Measurements from ENCODE around the gene ETV6. TPM values are rescaled to one million over a fixed set of nuclear protein-coding genes. Genes with fewer than 3 reads are reported as not detected.

The ETV6 gene
- total and polyA plus RNA-seq, 2 experiments from 2014 or later = 9.1 to 11.9 TPM

DNA sequence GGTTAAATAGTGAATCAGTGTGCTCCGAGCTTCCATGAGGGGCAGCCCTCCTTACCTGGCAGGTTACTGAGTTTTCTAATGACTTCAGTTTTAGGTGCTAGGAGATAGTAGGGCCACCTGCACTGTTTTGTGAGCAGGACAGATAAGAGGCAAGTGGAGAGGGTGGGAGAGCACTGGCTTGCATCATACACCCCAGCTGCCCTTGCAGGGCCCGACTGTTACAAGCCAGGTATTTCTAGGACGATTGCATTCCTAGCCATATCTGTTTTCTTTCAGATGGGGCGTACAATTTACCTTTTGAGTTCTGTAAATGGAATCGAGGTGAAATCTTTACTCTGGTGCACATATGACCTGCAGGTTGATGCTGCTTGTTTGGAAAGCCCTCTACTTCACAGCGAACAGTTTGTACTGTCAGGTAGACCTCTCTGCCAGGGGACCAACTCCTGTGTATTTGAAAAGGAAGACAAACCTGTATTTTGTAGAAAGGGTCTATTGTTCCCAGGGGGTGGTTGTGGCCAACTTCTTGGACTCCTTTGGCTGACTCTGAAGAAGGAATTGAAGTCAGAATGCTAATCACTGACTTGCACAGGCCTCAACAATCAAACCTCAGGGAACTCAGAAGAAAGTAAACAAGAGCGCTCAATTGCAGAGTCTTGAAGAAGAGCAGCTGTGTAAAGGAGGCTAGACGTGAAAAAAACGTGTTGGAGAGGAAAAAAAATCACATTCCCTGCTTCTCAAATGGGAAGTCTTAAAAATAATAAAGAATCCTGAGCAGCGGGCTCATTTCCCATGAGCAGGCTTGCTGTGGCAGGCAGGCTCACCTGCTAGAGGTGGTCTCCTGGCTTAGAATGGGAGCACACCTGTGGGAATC lies 57.3 kb downstream of the ETV6 start:
- Histone ChIP-seq H3K4me3 (no peak overlapping the region), H3K27ac (peak overlapping the region; percentile 87), H3K36me3 (no peaks in the 10 kb centered on the region), H3K9me3 (ENCODE audit: low read depth) (no peaks in the 10 kb centered on the region), H3K27me3 (no peaks in the 10 kb centered on the region), H3K4me1 (ENCODE audit: low read depth) (peaks cover 49% of the 10 kb centered on the region)
- peak in 1 of 2 donors; percentile 31 for DNase-seq (ENCODE audit: low read depth in 1 of 2, low spot score in 1 of 2)
- TF ChIP-seq, protein P1, sequence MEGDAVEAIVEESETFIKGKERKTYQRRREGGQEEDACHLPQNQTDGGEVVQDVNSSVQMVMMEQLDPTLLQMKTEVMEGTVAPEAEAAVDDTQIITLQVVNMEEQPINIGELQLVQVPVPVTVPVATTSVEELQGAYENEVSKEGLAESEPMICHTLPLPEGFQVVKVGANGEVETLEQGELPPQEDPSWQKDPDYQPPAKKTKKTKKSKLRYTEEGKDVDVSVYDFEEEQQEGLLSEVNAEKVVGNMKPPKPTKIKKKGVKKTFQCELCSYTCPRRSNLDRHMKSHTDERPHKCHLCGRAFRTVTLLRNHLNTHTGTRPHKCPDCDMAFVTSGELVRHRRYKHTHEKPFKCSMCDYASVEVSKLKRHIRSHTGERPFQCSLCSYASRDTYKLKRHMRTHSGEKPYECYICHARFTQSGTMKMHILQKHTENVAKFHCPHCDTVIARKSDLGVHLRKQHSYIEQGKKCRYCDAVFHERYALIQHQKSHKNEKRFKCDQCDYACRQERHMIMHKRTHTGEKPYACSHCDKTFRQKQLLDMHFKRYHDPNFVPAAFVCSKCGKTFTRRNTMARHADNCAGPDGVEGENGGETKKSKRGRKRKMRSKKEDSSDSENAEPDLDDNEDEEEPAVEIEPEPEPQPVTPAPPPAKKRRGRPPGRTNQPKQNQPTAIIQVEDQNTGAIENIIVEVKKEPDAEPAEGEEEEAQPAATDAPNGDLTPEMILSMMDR (IDR thresholded peaks at IDR 0.05; ENCODE audit: low read depth, low read length) = no peak

DNA sequence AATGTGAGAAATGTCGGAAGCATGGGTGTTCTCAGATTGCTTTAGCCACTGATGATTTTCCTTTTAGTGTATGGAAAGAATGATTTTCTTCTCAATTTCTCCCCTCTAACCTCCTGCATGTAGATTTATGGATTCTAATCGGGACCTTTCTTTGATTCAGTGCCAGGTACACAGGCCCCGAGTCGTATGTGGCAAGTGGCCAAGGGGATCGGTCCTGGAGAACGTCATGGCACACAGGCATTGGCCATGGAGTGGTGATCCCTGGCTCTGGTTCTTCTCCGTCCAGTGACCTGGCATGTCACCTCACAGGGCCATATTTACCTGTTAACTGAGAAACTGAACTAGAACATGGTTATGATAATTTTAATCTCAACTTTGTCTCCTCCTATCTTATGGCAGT lies 58.1 kb downstream of the ETV6 start:
- Histone ChIP-seq H3K9me3 (ENCODE audit: low read depth) (no peaks in the 10 kb centered on the region), H3K4me3 (no peak overlapping the region), H3K4me1 (ENCODE audit: low read depth) (peaks cover 48% of the 10 kb centered on the region), H3K27ac (peak overlapping the region; percentile 87), H3K27me3 (no peaks in the 10 kb centered on the region), H3K36me3 (no peaks in the 10 kb centered on the region)
- TF ChIP-seq, protein P1 (IDR thresholded peaks at IDR 0.05; ENCODE audit: low read depth, low read length) = no peak
- peak in 1 of 2 donors; percentile 58 for DNase-seq (ENCODE audit: low read depth in 1 of 2, low spot score in 1 of 2)

DNA sequence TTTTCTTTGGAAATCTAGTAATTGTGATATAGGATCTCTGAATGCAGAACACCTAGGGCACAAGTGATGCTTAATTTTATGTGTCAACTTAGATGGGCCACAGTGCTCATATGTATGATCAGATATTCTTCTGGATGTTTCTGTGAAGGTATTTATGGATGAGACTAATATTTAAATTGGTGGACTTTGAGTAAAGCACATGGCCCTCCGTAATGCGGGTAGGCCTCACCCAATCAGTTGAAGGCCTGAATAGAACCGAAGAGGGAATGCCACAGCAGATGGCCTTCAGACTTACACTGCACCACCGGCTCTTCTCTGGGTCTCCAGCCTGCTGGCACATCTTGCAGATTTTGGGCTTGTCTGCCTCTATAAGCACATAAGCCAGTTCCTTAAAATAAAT lies 60.0 kb downstream of the ETV6 start:
- Histone ChIP-seq H3K27me3 (no peaks in the 10 kb centered on the region), H3K4me1 (ENCODE audit: low read depth) (peaks cover 48% of the 10 kb centered on the region), H3K36me3 (no peaks in the 10 kb centered on the region), H3K27ac (no peak overlapping the region), H3K9me3 (ENCODE audit: low read depth) (no peaks in the 10 kb centered on the region), H3K4me3 (no peak overlapping the region)
- DNase-seq (ENCODE audit: low read depth in 1 of 2, low spot score in 1 of 2) = no peak
- TF ChIP-seq, protein P1 (IDR thresholded peaks at IDR 0.05; ENCODE audit: low read depth, low read length) = no peak

DNA sequence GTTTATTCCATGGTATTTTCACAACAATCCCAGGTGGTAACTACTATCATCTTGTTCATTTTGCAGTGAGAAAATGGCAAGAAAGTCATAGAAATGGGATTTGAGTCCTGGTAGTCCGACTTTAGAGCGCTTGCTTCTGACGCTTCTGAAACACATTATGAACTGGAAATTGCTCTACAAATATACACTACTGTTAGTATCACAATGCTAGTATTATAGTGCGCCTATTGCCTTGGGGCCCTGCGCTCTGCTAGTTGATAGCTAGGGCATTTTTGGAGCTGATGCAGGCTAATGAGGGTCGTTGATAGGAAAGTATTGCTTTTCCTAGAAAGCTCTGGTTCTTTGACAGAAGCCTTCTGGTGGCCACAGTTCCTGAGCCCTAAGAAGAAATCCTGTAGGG lies 61.0 kb downstream of the ETV6 start:
- peaks cover 41% of the 10 kb centered on the region for H3K4me1 ChIP-seq (ENCODE audit: low read depth)
- H3K9me3 ChIP-seq (ENCODE audit: low read depth) = no peaks in the 10 kb centered on the region
- TF ChIP-seq, protein P1 (IDR thresholded peaks at IDR 0.05; ENCODE audit: low read depth, low read length) = no peak
- H3K27ac ChIP-seq = no peak overlapping the region
- H3K27me3 ChIP-seq = no peaks in the 10 kb centered on the region
- no peak for DNase-seq (ENCODE audit: low read depth in 1 of 2, low spot score in 1 of 2)
- no peak overlapping the region for H3K4me3 ChIP-seq
- H3K36me3 ChIP-seq = no peaks in the 10 kb centered on the region

DNA sequence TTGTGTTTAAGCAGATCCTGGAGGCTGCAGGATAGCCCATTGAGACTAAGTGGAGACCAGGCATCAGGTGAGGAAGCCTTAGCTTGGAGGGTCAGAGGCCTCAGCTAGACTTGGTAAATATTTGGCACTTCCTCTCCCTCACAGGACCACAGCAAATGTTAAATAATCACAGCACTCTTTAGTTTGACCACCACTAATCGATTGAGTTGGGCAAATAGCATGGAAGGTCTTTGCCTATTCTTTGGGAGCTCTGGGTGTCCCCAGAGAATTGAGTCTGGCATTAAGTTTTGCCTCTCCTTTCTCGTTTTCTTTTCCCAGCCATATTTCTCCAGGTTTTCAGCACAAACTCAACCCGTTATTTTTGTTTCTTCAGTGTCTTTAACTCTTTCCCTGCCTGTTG lies 61.4 kb downstream of the ETV6 start:
- peaks cover 37% of the 10 kb centered on the region for H3K4me1 ChIP-seq (ENCODE audit: low read depth)
- TF ChIP-seq, protein P1 (IDR thresholded peaks at IDR 0.05; ENCODE audit: low read depth, low read length) = no peak
- H3K36me3 ChIP-seq = no peaks in the 10 kb centered on the region
- no peaks in the 10 kb centered on the region for H3K27me3 ChIP-seq
- DNase-seq (ENCODE audit: low read depth in 1 of 2, low spot score in 1 of 2) = no peak
- H3K9me3 ChIP-seq (ENCODE audit: low read depth) = no peaks in the 10 kb centered on the region
- no peak overlapping the region for H3K4me3 ChIP-seq
- no peak overlapping the region for H3K27ac ChIP-seq

All from cardiac muscle cell (in vitro differentiated cells and primary cell).